EL (cell line): Measurements from ENCODE around the gene ARHGEF9.

Source experiments
- DNase-seq: peaks from one replicate; pipeline ENCODE4 v3.0.0-alpha.2; 2016

ARHGEF9 gene

GRCh38 chrX:63746278-63746677, 38.7 kb downstream of the ARHGEF9 start:
- no peak for DNase-seq

GRCh38 chrX:63744850-63745394, 40.1 kb downstream of the ARHGEF9 start:
- DNase-seq: no peak

GRCh38 chrX:63743596-63743995, 41.4 kb downstream of the ARHGEF9 start:
- DNase-seq: no peak

- no peak for DNase-seq
These were observed 44.6 kb downstream of the ARHGEF9 start for GRCh38 chrX:63740382-63740781.

- DNase-seq: no peak
These were observed 45.1 kb downstream of the ARHGEF9 start for GRCh38 chrX:63739885-63740284.

GRCh38 chrX:63738696-63739095, 46.3 kb downstream of the ARHGEF9 start:
- no peak for DNase-seq

- no peak for DNase-seq
These were observed 47.7 kb downstream of the ARHGEF9 start for GRCh38 chrX:63737131-63737921.

GRCh38 chrX:63735882-63736281, 49.1 kb downstream of the ARHGEF9 start:
- DNase-seq: no peak

- DNase-seq: no peak
These were observed 64.7 kb downstream of the ARHGEF9 start for GRCh38 chrX:63720293-63720692.

GRCh38 chrX:63719633-63720032, 65.4 kb downstream of the ARHGEF9 start:
- no peak for DNase-seq

GRCh38 chrX:63718010-63718694, 66.9 kb downstream of the ARHGEF9 start:
- no peak for DNase-seq

GRCh38 chrX:63713526-63713925, 71.5 kb downstream of the ARHGEF9 start:
- no peak for DNase-seq

GRCh38 chrX:63708801-63709200, 76.2 kb downstream of the ARHGEF9 start:
- DNase-seq: no peak

- no peak for DNase-seq
These were observed 82.5 kb downstream of the ARHGEF9 start for GRCh38 chrX:63702556-63702955.

- DNase-seq: peak; percentile 59
These were observed 97.9 kb downstream of the ARHGEF9 start for GRCh38 chrX:63686878-63687714.

GRCh38 chrX:63680423-63680822, 104.6 kb downstream of the ARHGEF9 start:
- DNase-seq: no peak

GRCh38 chrX:63679432-63679831, 105.6 kb downstream of the ARHGEF9 start:
- DNase-seq: no peak

GRCh38 chrX:63675716-63676115, 109.3 kb downstream of the ARHGEF9 start:
- no peak for DNase-seq

GRCh38 chrX:63673896-63674295, 111.1 kb downstream of the ARHGEF9 start:
- DNase-seq: no peak

- no peak for DNase-seq
These were observed 120.3 kb downstream of the ARHGEF9 start for GRCh38 chrX:63664741-63665140.

GRCh38 chrX:63664083-63664482, 120.9 kb downstream of the ARHGEF9 start:
- no peak for DNase-seq

- no peak for DNase-seq
These were observed 123.3 kb downstream of the ARHGEF9 start for GRCh38 chrX:63661676-63662075.

- peak; percentile 35 for DNase-seq
These were observed 126.1 kb downstream of the ARHGEF9 start for GRCh38 chrX:63658920-63659319.
